ACC112 (cell line): ENCODE data around the gene STARD10.
"Not testable (repeated sequence)": the region's sequence is repeated elsewhere in the genome, so short reads cannot be mapped to it uniquely, and the experiment has no call there.

Source experiments
- H2AFZ ChIP-seq: fragments of 200-600 bp; sonication (generic); one replicate; pipeline ENCODE4 v1.6.0; 2017; ENCODE audit warnings: antibody characterized with exemption, low read length; ENCODE audit not compliant: unreplicated experiment
- H3K27ac ChIP-seq: fragments of 200-600 bp; sonication (generic); 2 replicates; pipeline ENCODE4 v1.5.1; 2014; ENCODE audit warnings: low read depth, mild to moderate bottlenecking, antibody characterized with exemption, low read length, moderate library complexity
- H3K27me3 ChIP-seq: fragments of 200-600 bp; sonication (generic); 2 replicates; pipeline ENCODE4 v1.6.1; 2014; ENCODE audit warnings: mild to moderate bottlenecking, antibody characterized with exemption, low read length, moderate library complexity, mixed read lengths; ENCODE audit not compliant: insufficient read depth
- H3K36me3 ChIP-seq: fragments of 200-600 bp; sonication (generic); 2 replicates; pipeline ENCODE4 v1.6.1; 2016; ENCODE audit warnings: mild to moderate bottlenecking, antibody characterized with exemption, low read length, moderate library complexity, mixed read lengths; ENCODE audit not compliant: insufficient read depth
- H3K4me1 ChIP-seq: fragments of 200-600 bp; sonication (generic); one replicate; pipeline ENCODE4 v1.6.1; 2016; ENCODE audit warnings: low read length, mixed read lengths; ENCODE audit not compliant: insufficient read depth, unreplicated experiment, control insufficient read depth
- H3K4me3 ChIP-seq: fragments of 200-600 bp; sonication (generic); 2 replicates; pipeline ENCODE4 v1.5.1; 2014; ENCODE audit warnings: mild to moderate bottlenecking, low read depth, low read length
- H3K79me2 ChIP-seq: fragments of 200-600 bp; sonication (generic); one replicate; pipeline ENCODE4 v1.6.0; 2016; ENCODE audit warnings: low read length; ENCODE audit not compliant: control insufficient read depth, unreplicated experiment, insufficient read depth

The STARD10 gene

GRCh38 chr11:72807021-72807693 lies 13.3 kb upstream of the STARD10 start:
- H3K27ac ChIP-seq: peak overlapping the region; percentile 17; the same call in 1 of the 2 replicates
- H3K4me3 ChIP-seq: no peak overlapping the region
- peaks cover 5% of the 10 kb centered on the region for H3K79me2 ChIP-seq
- no peak overlapping the region for H2AFZ ChIP-seq
- peaks cover 3% of the 10 kb centered on the region for H3K4me1 ChIP-seq
- H3K36me3 ChIP-seq: peaks cover 6% of the 10 kb centered on the region; the same call in 1 of the 2 replicates
- no peaks in the 10 kb centered on the region for H3K27me3 ChIP-seq

- not testable (repeated sequence) for H3K79me2 ChIP-seq, H2AFZ ChIP-seq, H3K4me1 ChIP-seq, H3K27me3 ChIP-seq, H3K27ac ChIP-seq, H3K36me3 ChIP-seq, H3K4me3 ChIP-seq
Observed at GRCh38 chr11:72806378-72806777, 12.5 kb upstream of the STARD10 start.

- no peaks in the 10 kb centered on the region for H3K27me3 ChIP-seq
- peaks cover 6% of the 10 kb centered on the region; the same call in 1 of the 2 replicates for H3K36me3 ChIP-seq
- no peak overlapping the region for H3K4me3 ChIP-seq
- no peak overlapping the region for H2AFZ ChIP-seq
- no peak overlapping the region for H3K27ac ChIP-seq
- H3K79me2 ChIP-seq: no peaks in the 10 kb centered on the region
- H3K4me1 ChIP-seq: no peaks in the 10 kb centered on the region
Observed at GRCh38 chr11:72805216-72805615, 11.4 kb upstream of the STARD10 start.

- no peaks in the 10 kb centered on the region for H3K27me3 ChIP-seq
- H3K36me3 ChIP-seq: no peaks in the 10 kb centered on the region
- H3K79me2 ChIP-seq: no peaks in the 10 kb centered on the region
- H3K27ac ChIP-seq: no peak overlapping the region
- H3K4me3 ChIP-seq: no peak overlapping the region
- H2AFZ ChIP-seq: no peak overlapping the region
- no peaks in the 10 kb centered on the region for H3K4me1 ChIP-seq
Observed at GRCh38 chr11:72802822-72803221, 9.0 kb upstream of the STARD10 start.

GRCh38 chr11:72799441-72799840 lies 5.6 kb upstream of the STARD10 start:
- no peaks in the 10 kb centered on the region for H3K27me3 ChIP-seq
- no peak overlapping the region for H2AFZ ChIP-seq
- H3K4me3 ChIP-seq: no peak overlapping the region
- H3K36me3 ChIP-seq: no peaks in the 10 kb centered on the region
- H3K4me1 ChIP-seq: peaks cover 3% of the 10 kb centered on the region
- no peak overlapping the region for H3K27ac ChIP-seq
- no peaks in the 10 kb centered on the region for H3K79me2 ChIP-seq

- Histone ChIP-seq H3K27me3 (no peaks in the 10 kb centered on the region), H3K4me1 (peaks cover 3% of the 10 kb centered on the region), H3K36me3 (no peaks in the 10 kb centered on the region), H2AFZ (no peak overlapping the region), H3K27ac (no peak overlapping the region), H3K4me3 (no peak overlapping the region), H3K79me2 (no peaks in the 10 kb centered on the region)
Observed at GRCh38 chr11:72798361-72798760, 4.5 kb upstream of the STARD10 start.

GRCh38 chr11:72793076-72793424 lies 797 bp downstream of the STARD10 start:
- peak overlapping the region; percentile 92 for H3K4me3 ChIP-seq
- no peaks in the 10 kb centered on the region for H3K27me3 ChIP-seq
- H3K4me1 ChIP-seq: peaks cover 23% of the 10 kb centered on the region
- peak overlapping the region; percentile 99 for H2AFZ ChIP-seq
- no peaks in the 10 kb centered on the region for H3K36me3 ChIP-seq
- H3K27ac ChIP-seq: peak overlapping the region; percentile 37; the same call in 1 of the 2 replicates
- H3K79me2 ChIP-seq: no peaks in the 10 kb centered on the region

- H3K27ac ChIP-seq: no peak overlapping the region
- H3K4me3 ChIP-seq: no peak overlapping the region
- H3K36me3 ChIP-seq: no peaks in the 10 kb centered on the region
- no peaks in the 10 kb centered on the region for H3K27me3 ChIP-seq
- peaks cover 23% of the 10 kb centered on the region for H3K4me1 ChIP-seq
- H2AFZ ChIP-seq: peak overlapping the region; percentile 99
- H3K79me2 ChIP-seq: no peaks in the 10 kb centered on the region
Observed at GRCh38 chr11:72792437-72793021, 1.3 kb downstream of the STARD10 start.

- H3K79me2 ChIP-seq, H3K27me3 ChIP-seq, H3K27ac ChIP-seq, H3K4me3 ChIP-seq, H2AFZ ChIP-seq, H3K36me3 ChIP-seq: not testable (repeated sequence)
- H3K4me1 ChIP-seq: peaks cover 23% of the 10 kb centered on the region
Observed at GRCh38 chr11:72791228-72791627, 2.6 kb downstream of the STARD10 start.

- peaks cover 21% of the 10 kb centered on the region for H3K4me1 ChIP-seq
Observed at GRCh38 chr11:72789493-72790131, 4.2 kb downstream of the STARD10 start.

GRCh38 chr11:72788241-72788640 lies 5.6 kb downstream of the STARD10 start:
- H3K27ac ChIP-seq: no peak overlapping the region

More at GRCh38 chr11:72789493-72790131, 4.2 kb downstream of the STARD10 start:
- H3K27me3 ChIP-seq: no peaks in the 10 kb centered on the region
- no peaks in the 10 kb centered on the region for H3K79me2 ChIP-seq
- no peaks in the 10 kb centered on the region for H3K36me3 ChIP-seq
- no peak overlapping the region for H3K27ac ChIP-seq
- H2AFZ ChIP-seq: no peak overlapping the region
- H3K4me3 ChIP-seq: no peak overlapping the region

More at GRCh38 chr11:72788241-72788640, 5.6 kb downstream of the STARD10 start:
- Histone ChIP-seq H3K36me3 (no peaks in the 10 kb centered on the region), H3K79me2 (no peaks in the 10 kb centered on the region), H3K4me3 (no peak overlapping the region), H2AFZ (no peak overlapping the region), H3K4me1 (peaks cover 19% of the 10 kb centered on the region), H3K27me3 (no peaks in the 10 kb centered on the region)
